ENCODE results near the gene ST3GAL2.
"Not testable (repeated sequence)": the region's sequence is repeated elsewhere in the genome, so short reads cannot be mapped to it uniquely, and the experiment has no call there.

The ST3GAL2 gene

GRCh38 chr16:70413572-70413971 is 25.3 kb downstream of the ST3GAL2 start:
- DNase-seq: not testable (repeated sequence)

DNA sequence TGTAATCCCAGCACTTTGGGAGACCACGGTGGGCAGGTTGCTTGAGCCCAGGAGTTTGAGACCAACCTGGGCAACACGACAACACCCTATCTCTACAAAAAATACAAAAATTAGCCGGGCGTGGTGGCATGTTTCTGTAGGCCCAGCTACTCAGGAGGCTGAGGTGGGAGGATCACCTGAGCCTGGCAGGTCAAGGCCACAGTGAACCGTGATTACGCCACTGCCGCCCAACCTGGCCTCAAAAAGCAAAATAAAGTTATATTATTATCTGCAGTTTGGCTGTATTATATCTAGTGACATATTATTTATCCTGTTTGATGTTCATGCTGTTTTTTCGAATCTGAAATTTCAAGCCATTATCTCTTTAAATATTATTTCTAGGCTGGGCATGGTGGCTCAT is 26.5 kb downstream of the ST3GAL2 start:
- DNase-seq: no peak

DNA sequence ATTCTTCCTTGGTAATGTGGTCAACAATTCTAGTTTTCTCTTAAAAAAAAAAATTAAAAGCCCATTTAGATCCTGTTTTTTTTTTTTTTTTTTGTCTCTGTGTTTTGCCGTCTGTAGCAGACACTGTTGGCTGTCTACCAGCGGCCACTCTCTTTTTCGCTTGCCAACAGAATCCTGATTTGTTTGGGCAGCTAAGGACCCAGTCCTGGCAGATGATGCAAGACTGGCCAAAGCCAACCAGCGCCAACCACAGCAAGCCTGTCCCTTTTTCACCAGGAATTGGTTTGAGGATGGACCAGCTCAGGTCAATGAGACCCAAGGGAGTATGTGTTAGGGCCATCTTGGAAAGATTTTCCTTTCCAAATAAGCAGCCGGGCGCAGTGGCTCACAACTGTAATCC is 28.2 kb downstream of the ST3GAL2 start:
- no peak for DNase-seq

DNA sequence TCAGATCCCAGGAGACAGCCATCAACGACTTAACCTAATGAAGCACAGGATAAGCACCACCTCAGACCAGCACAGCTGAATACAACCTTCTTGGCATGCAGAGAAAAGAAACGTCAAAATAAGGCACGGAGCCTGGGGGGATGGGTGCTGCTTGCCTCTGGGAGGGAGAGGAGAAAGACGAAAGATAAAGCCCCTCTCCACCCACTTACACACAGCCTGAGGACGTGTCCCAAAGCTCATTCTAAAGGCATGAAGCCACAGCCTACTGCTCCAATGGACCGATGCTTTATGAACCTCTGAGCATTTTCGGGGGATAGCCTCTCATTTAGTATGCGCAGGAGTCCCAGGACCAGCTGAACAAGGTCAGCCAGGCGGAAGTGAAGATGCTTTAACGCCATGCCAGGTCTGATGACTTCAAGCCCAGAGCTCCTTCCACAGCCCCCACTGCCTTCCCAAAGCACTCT is 31.1 kb downstream of the ST3GAL2 start:
- no peak for DNase-seq

DNA sequence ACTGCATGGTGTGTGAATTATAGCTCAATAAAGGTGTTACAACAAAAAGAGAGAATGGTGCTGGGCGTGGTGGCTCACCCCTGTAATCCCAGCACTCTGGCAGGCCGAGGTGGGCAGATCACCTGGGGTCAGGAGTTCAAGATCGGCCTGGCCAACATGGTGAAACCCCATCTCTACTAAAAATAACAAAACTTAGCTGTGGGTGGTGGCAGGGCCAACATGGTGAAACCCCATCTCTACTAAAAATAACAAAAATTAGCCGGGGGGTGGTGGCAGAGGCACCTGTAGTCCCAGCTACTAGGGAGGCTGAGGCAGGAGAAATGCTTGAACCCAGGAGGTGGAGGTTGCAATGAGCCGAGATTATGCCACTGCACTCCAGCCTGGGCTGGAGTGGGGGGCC is 32.8 kb downstream of the ST3GAL2 start:
- DNase-seq: not testable (repeated sequence)

DNA sequence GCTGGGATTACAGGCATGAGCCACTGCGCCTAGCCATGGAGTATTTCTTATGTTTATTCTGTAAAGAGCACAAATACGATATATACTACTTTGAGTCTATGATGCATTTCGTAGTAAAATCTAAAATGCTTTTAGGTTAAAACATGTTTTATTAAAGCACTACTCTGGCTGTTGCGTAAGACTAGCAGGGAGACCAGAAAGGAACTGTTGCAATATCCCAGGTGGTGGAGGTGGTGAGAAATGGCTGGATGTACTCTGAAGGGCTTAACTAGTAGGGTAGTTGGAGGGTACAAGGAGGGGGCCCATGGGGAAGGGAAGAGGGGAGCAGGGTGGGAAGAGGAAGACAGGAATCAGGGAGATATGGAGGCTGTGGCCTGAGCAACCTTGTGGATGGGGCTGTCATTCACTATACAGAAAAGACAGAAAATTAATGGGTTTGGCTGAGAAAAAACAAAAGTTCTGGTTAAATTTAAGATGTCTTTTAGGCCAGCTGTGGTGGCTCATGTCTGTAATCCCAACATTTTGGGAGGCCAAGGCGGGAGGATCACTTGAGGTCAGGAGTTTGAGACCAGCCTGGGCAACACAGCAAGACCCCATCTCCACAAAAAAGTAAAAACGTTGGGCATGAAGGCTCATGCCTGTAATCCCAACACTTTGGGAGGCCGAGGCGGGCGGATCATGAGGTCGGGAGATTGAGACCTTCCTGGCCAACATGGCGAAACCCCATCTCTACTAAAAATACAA is 35.8 kb downstream of the ST3GAL2 start:
- no peak for DNase-seq

GRCh38 chr16:70399951-70400350 is 38.9 kb downstream of the ST3GAL2 start:
- no peak for DNase-seq

DNA sequence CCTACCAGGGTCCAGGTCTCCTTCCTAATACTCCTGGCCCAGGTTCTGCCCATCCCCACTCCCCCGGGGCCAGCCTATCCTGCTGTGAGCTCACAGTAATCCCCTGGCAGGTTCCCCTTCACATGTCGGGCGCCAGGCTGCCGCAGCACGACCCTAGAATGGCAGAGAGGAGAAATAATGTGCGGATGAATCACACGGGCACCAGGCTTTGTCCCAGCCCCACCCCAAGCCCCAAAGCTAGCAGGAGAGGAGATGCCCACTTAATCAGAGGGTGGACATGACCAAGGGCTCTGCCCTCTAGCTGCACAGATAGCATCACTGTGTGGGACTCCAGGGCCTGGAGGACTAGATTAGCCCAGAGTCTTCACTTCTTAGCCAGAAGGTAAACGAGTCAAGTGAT is 39.5 kb downstream of the ST3GAL2 start:
- DNase-seq: no peak

- no peak for DNase-seq
These were observed 40.6 kb downstream of the ST3GAL2 start for GRCh38 chr16:70398177-70398743.

- no peak for DNase-seq
These were observed 42.5 kb downstream of the ST3GAL2 start for GRCh38 chr16:70396246-70396904.

GRCh38 chr16:70395345-70395901 is 43.5 kb downstream of the ST3GAL2 start:
- DNase-seq: no peak

DNA sequence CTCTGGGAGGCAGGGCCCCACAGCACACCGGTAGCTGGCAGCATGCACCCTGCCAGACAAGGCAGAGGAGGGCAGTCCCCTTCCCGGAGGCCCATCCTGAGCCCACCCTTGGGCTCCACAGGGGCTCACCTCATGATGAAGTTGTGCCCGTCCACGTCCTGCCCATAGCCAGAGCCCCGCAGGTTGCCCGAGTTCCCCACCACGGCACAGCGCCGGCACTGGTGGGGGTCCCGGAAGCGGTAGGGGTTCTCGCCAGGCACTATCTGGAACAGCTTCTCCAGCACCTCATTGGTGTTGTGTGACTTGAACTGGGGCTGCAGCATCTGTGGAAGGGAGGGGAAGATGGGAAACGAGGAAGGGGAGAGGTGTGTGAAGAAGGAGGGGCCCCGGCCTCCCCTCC is 44.0 kb downstream of the ST3GAL2 start:
- no peak for DNase-seq

DNA sequence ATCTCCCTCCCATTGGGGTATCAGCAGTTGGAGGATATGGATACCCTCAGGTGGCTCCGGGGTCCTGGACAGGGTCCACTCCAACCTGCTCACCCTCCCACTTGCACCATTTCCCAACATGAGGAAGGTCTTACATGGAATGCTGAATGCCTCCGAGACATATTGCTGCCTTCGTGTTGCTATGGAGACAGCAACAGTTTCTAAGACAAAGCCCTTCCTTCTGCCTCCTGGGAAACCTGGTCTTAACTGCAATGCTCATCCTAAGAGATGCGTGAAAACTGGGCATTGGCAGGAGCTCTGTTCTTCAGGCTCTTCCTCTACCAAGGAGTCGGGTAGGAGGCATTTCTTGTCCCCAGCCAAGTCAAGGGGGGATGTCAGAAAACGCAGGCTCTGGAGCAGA is 45.2 kb downstream of the ST3GAL2 start:
- DNase-seq: no peak

DNA sequence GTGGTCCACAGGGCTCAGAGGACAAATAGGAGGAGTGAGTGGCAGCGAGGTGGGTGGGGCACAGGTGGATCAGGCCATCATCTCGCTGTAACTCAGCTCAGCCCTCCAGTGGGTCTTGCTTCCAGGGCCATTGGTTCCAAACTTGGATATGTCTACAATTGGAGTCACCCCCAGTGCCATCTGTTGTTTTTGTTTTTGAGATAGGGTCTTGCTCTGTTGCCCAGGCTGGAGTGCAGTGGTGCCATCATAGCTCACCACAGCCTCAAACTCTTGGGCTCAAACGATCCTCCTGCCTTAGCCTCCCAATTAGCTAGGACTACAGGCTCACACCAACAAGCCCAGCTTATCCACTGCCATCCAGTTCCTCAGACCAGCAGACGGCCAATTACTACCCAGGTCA is 46.3 kb downstream of the ST3GAL2 start:
- no peak for DNase-seq

DNA sequence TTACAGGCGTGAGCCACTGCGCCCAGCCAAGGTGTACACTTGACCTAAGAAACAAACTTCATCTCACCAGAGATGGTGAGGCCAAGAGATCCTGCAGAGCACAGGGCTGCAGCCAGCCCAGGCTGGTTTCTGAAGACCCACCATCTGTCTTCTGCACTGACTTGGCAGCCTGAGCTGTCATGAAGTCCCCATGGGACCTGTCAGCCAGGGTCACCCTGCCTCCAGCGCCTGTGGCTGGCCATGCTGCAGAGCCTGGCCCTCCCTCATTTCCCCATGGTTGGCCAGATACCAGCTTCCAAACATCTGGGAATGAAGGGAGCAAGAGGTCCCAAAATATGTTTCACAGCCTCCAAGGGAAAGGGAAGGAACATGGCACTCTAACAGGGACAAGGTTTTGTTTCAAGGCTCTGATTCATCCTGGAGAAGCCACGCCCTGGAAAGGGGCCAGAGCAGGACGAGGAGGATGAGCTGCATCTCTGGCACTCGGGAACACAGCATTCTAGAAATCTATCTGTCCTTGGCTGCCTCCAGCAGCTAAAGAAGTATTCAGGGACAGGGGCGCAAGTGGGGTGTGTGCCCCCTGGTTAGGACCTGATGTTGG is 46.9 kb downstream of the ST3GAL2 start:
- DNase-seq: no peak

DNA sequence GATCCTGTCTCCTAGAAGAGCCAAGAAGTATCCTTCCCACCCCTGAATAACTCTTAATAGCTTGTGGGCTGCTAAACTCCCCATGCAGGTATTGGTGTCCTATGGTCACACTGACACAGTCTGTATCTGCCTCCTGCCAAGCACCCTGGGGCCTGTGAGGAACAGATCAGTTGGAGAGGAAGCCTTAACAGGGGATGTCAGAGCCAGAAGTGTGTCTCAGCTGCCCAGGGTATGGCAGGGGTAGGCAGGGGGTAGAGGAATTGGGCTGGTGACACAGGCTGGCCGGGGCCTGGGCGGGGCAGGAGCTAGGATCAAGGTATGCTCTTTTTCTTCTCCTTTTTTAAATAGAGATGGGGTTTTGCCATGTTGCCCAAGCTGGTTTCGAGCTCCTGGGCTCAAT is 47.5 kb downstream of the ST3GAL2 start:
- DNase-seq: no peak

GRCh38 chr16:70390774-70391173 is 48.1 kb downstream of the ST3GAL2 start:
- DNase-seq: no peak

GRCh38 chr16:70388006-70388680 is 50.8 kb downstream of the ST3GAL2 start:
- DNase-seq: no peak

GRCh38 chr16:70386289-70386986 is 52.5 kb downstream of the ST3GAL2 start:
- not testable (repeated sequence) for DNase-seq

- no peak for DNase-seq
These were observed 55.4 kb downstream of the ST3GAL2 start for GRCh38 chr16:70383421-70383960.

DNA sequence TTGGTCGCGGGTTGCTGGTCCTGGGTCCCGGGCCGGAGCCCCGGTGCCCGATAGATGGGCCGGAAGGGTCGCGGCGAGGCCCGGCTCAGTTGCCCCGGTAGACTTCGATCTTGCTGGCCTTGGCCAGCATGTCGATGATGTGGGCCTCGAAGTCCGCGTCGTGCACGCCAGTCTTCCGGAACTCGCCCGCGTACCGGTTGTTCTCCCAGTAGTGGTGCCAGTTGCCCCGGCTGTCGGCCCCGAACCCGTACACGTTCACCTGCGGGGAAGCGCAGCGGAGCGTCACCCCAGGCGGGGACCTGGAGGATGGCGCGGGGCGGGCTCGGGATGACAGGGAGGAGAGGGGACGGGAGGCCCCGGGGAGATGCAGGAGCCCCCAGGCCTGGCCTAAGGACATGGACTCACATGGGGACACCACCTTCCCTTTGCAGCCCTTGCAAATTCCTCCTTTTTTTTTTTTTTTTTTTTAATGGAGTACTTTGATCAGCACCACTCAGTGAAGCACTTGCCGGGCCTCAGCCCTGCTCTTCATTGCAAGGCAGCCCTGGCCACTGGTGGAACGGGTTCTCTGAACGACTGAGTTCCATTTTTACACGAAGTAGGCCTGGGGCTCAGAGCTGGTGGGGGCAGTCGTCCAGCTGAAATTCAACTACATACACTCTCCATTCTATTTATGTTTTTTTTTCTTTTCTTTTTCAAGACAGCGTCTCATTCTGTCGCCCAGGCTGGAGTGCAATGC is 57.1 kb downstream of the ST3GAL2 start:
- peak; percentile 33 for DNase-seq

All from NCI-H1436 (cell line).